RWPE1 (cell line): ENCODE measurements around the gene ELN.
A peak's percentile ranks its signal among the peaks of the same experiment; 100 is the strongest.

Experiments
- CTCF ChIA-PET: fragments of 350-600 bp; sonication (Branson Sonifier 250); formaldehyde crosslinking; extraction: SDS; loops from one replicate; lab custom pipeline; 2021; lab: Yijun Ruan, JAX
- POLR2A ChIA-PET: fragments of 400-600 bp; formaldehyde crosslinking; extraction: SDS; loops from one replicate; lab custom pipeline; 2020; ENCODE audit warnings: antibody characterized with exemption; ENCODE audit not compliant: low non-redundant PET; lab: Yijun Ruan, JAX
- DNase-seq: peaks from one replicate; pipeline ENCODE4 v3.0.0; 2012; ENCODE audit warnings: low spot score
- H3K27ac ChIP-seq: fragments of 450-650 bp; 2 replicates; pipeline ENCODE4 v1.5.1; 2017
- CTCF ChIP-seq: fragments of 450-650 bp; conservative IDR thresholded peaks from 2 replicates; pipeline ENCODE4 v1.5.1; 2017; ENCODE audit warnings: low read depth, mild to moderate bottlenecking

Gene ELN

GRCh38 chr7:73992101-73992562, 35.8 kb upstream of the ELN start:
- H3K27ac ChIP-seq = peak overlapping the region; percentile 89
- DNase-seq = peak; percentile 42
- ChIA-PET CTCF (interaction anchor here (0.5 kb wide), 1 partner anchor 413 kb away, joined by 4 read pairs; no protein-coding TSS in a partner anchor), POLR2A (no interaction called here)
- TF ChIP-seq CTCF = no peak

- TF ChIP-seq CTCF = no peak
- no peak for DNase-seq
- POLR2A ChIA-PET = no interaction called here
- CTCF ChIA-PET = no interaction called here
- H3K27ac ChIP-seq = no peak overlapping the region
Observed at GRCh38 chr7:73994023-73994422, 34.0 kb upstream of the ELN start.

- no peak for TF ChIP-seq CTCF
- no peak overlapping the region for H3K27ac ChIP-seq
- DNase-seq = no peak
- ChIA-PET POLR2A (no interaction called here), CTCF (interaction anchor here (0.6 to 0.7 kb wide), 2 partner anchors 30 to 32 kb away, joined by 3 read pairs; no protein-coding TSS in a partner anchor)
Observed at GRCh38 chr7:73994761-73995160, 33.2 kb upstream of the ELN start.

- TF ChIP-seq CTCF = no peak
- CTCF ChIA-PET = interaction anchor here (0.6 to 0.7 kb wide), 2 partner anchors 30 to 31 kb away, joined by 3 read pairs; no protein-coding TSS in a partner anchor
- POLR2A ChIA-PET = no interaction called here
- no peak for DNase-seq
- H3K27ac ChIP-seq = peak overlapping the region; percentile 70
Observed at GRCh38 chr7:73995330-73995729, 32.6 kb upstream of the ELN start.

GRCh38 chr7:73995821-73996511, 32.0 kb upstream of the ELN start:
- peak overlapping the region; percentile 70 for H3K27ac ChIP-seq
- ChIA-PET POLR2A (no interaction called here), CTCF (interaction anchor here (0.6 kb wide), 1 partner anchor 24 kb away, joined by 3 read pairs; no protein-coding TSS in a partner anchor)
- no peak for DNase-seq
- TF ChIP-seq CTCF = no peak

GRCh38 chr7:73997056-73997455, 30.9 kb upstream of the ELN start:
- CTCF ChIA-PET = interaction anchor here (0.6 to 0.7 kb wide), 2 partner anchors 51 to 94 kb away, joined by 4 read pairs; no protein-coding TSS in a partner anchor
- H3K27ac ChIP-seq = no peak overlapping the region; the same call in 1 of the 2 replicates
- no peak for TF ChIP-seq CTCF
- no peak for DNase-seq
- POLR2A ChIA-PET = no interaction called here
